Retinal pigment epithelial cell (primary cell): Measurements from ENCODE around the gene PRKCI.
"Not testable (repeated sequence)": the region's sequence is repeated elsewhere in the genome, so short reads cannot be mapped to it uniquely, and the experiment has no call there.

Experiments used
- DNase-seq: peaks from one replicate; pipeline ENCODE4 v3.0.0-alpha.2; 2010; ENCODE audit warnings: low read depth
- H3K4me3 ChIP-seq: 2 replicates; pipeline ENCODE4 v1.5.1; 2011; ENCODE audit warnings: mild to moderate bottlenecking, low read length, control low read depth, moderate library complexity
- TF ChIP-seq, protein P1 (sequence below): conservative IDR thresholded peaks from 2 replicates; pipeline ENCODE4 v1.5.1; 2011; ENCODE audit warnings: low read depth, low read length, control low read depth, inconsistent platforms

PRKCI gene

DNA sequence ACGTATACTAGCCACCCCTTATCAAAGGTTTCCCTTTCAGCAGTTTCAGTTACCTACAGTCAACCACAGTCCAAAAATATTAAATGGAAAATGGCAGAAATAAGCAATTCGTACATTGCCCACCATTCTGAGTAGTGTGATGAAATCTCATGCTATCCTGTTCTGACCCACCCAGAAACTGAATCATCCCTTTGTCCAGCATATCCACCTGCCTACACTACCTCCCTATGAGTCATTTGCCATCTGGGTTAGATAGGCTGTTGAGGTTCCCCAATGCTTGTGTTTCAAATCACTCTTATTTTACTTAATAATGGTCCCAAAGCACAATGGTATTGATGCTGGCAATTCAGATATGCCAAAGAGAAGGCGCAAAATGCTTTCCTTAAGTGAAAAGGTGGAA lies 25.4 kb upstream of the PRKCI start:
- no peak overlapping the region for H3K4me3 ChIP-seq
- no peak for DNase-seq
- TF ChIP-seq, protein P1, sequence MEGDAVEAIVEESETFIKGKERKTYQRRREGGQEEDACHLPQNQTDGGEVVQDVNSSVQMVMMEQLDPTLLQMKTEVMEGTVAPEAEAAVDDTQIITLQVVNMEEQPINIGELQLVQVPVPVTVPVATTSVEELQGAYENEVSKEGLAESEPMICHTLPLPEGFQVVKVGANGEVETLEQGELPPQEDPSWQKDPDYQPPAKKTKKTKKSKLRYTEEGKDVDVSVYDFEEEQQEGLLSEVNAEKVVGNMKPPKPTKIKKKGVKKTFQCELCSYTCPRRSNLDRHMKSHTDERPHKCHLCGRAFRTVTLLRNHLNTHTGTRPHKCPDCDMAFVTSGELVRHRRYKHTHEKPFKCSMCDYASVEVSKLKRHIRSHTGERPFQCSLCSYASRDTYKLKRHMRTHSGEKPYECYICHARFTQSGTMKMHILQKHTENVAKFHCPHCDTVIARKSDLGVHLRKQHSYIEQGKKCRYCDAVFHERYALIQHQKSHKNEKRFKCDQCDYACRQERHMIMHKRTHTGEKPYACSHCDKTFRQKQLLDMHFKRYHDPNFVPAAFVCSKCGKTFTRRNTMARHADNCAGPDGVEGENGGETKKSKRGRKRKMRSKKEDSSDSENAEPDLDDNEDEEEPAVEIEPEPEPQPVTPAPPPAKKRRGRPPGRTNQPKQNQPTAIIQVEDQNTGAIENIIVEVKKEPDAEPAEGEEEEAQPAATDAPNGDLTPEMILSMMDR: no peak

DNA sequence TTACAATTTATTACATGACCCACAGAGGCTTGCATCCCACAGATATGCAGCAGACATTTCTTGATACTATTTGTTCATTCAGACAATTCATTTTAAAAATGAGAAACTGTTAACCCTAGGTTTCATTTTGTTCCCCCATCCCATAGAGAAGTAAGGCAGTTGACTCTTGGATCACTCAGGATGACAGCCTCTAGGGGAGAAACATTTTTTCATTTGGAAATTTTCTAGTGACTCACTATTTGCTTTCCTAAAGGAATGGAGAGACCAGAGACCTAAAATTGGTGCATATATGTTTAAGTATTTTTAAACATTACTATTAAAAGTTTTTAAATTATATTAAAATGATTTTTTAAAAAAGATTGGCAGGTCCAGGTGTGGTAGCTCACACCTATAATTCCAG lies 21.2 kb upstream of the PRKCI start:
- no peak overlapping the region for H3K4me3 ChIP-seq
- TF ChIP-seq, protein P1: no peak
- DNase-seq: no peak

DNA sequence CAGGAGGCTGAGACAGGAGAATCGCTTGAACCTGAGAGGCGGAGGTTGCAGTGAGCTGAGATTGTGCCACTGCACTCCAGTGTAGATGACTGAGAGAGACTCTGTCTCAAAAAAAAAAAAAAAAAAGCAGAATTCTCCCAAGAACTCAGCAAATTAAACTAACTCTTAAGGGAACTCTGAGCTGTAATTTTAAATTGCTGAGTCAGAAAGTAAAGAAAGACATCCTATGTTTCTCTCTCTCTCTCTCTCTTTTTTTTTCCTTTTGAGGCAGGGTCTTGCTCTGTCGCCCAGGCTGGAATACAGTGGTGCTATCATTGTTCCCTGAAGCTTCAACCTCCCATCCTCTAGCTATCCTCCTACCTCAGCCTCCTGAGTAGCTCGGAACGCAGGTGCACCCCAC lies 20.7 kb upstream of the PRKCI start:
- H3K4me3 ChIP-seq: no peak overlapping the region
- no peak for DNase-seq
- TF ChIP-seq, protein P1: no peak

DNA sequence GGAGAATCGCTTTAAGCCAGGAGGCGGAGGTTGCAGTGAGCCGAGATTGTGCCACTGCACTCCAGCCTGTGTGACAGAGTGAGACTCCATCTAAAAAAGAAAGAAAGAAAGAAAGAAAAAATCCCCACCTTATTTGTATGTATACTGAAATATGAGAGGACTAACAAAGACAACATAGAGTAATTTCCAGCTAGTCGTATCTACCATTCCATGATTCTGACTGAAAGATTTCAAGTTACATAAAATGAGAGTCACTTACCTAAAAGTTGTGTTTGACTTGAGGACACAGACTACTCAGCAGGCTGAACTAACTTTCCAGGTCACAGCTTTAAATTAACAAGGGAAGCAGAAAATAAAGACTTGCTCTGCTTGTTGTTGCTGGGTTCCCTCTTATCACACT lies 18.8 kb upstream of the PRKCI start:
- H3K4me3 ChIP-seq: no peak overlapping the region
- no peak for DNase-seq
- TF ChIP-seq, protein P1: no peak

DNA sequence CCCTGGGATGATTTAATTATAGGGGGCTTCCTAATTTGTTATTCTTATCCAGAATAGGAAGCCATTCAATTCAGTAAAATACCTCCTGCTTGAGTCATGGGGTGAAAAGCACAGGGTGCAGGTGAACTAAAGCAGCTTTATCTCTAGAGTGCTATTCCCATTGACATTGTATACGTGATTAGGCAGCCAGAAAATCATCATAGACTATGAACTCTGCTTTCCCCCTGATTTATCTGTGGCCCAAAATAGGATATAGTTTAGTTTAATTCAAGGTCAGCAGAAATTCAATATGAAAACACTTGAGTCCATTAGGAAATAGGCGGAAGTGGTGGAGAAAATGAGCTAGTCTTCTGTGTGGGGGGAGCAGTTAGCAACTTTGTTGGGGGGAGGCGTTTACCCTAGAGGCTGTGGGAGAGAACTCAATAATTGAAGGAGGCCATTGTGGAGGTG lies 18.2 kb upstream of the PRKCI start:
- DNase-seq: no peak
- H3K4me3 ChIP-seq: no peak overlapping the region
- TF ChIP-seq, protein P1: no peak

DNA sequence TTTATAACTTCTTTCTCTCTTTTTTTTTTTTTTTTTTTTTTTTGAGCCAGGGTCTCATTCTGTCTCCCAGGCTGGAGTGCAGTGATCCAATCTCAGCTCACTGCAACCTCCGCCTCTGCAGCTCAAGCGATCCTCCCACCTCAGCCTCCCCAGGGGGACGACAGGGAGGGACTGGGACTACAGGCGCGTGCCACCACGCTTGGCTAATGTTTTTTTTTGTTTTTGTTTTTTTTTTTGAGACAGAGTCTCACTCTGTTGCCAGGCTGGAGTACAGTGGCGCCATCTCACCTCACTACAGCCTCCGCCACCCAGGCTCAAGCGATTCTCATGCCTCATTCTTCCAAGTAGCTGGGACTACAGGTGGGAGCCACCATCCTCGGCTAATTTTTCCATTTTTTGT lies 17.7 kb upstream of the PRKCI start:
- TF ChIP-seq, protein P1: no peak
- H3K4me3 ChIP-seq: no peak overlapping the region
- DNase-seq: no peak

DNA sequence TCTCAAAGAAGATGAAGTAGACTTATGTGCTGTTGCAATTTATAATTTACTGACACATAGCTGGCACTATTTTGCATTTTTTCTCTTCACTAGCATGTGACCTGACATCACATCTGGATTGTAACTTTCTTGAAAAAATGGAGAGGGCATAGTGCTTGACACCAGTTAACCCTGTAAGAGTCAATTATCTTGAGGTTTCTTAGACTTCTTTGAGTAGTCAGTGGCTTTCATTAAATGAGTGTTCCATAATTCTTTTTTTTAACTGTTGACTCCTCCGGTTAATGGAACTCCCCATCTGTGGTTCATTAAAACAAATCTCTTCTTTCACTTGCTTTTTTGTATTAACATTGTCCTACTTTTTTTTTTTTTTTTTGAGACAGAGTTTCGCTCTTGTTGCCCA lies 16.9 kb upstream of the PRKCI start:
- DNase-seq: no peak
- no peak overlapping the region for H3K4me3 ChIP-seq
- TF ChIP-seq, protein P1: no peak

DNA sequence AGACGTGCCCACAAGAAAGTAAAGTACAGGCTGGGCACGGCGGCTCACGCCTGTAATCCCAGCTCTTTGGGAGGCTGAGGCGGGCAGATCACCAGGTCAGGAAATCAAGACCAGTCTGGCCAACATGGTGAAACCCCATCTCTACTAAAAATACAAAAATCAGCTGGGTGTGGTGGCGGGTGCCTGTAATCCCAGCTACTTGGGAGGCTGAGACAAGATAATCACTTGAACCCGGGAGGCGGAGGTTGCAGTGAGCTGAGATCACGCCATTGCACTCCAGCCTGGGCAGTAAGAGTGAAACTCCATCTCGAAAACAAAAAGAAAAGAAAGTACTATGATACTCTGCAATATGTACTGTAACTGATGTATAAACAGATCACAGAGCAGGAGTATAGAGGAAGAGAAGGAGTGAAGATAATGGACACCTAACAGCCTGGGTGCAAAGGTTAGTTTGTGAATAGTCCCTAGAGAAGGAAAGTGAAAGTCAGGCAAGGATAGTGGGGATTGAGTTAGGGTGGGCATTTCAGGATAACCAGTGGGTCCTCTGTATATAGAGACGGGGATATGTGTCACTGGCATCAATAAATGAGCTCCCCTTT lies 16.0 kb upstream of the PRKCI start:
- not testable (repeated sequence) for DNase-seq, H3K4me3 ChIP-seq
